A673 (cell line): ENCODE data around the gene TNP2. TPM values are rescaled to one million over a fixed set of nuclear protein-coding genes. Genes with fewer than 3 reads are reported as not detected.

Source experiments
- BruUV-seq: library from RNA; stranded (reverse); fragments of 400-500 nt; replicated peaks from 2 replicates; lab custom pipeline; 2021; lab: Mats Ljungman, UMichigan
- CTCF ChIA-PET: fragments of 300-600 bp; sonication (Branson Sonifier 250); formaldehyde crosslinking; loops from one replicate; lab custom pipeline; 2022; ENCODE audit warnings: antibody characterized with exemption; lab: Charles Lee
- POLR2A ChIA-PET: fragments of 300-600 bp; sonication (Branson Sonifier 250); formaldehyde crosslinking; loops from one replicate; lab custom pipeline; 2022; ENCODE audit warnings: antibody characterized with exemption; ENCODE audit not compliant: low non-redundant PET; lab: Charles Lee
- DNase-seq: peaks from one replicate; pipeline ENCODE4 v3.0.0-alpha.2; 2015; ENCODE audit warnings: low spot score
- H3K27ac ChIP-seq: fragments of 200-600 bp; sonication (generic); 2 replicates; pipeline ENCODE4 v1.5.1; 2016; ENCODE audit warnings: mixed run types, low read depth, mild to moderate bottlenecking, mixed read lengths, antibody characterized with exemption, low read length; ENCODE audit not compliant: poor library complexity, severe bottlenecking
- H3K27me3 ChIP-seq: fragments of 200-600 bp; sonication (generic); replicated peaks from 2 replicates; pipeline ENCODE4 v1.6.1; 2017; ENCODE audit warnings: mixed run types, low read depth, mild to moderate bottlenecking, mixed read lengths, antibody characterized with exemption, low read length; ENCODE audit not compliant: insufficient read depth, poor library complexity
- H3K36me3 ChIP-seq: fragments of 200-600 bp; sonication (generic); 2 replicates; pipeline ENCODE4 v1.6.1; 2016; ENCODE audit warnings: mixed run types, mild to moderate bottlenecking, mixed read lengths, antibody characterized with exemption, low read length; ENCODE audit not compliant: insufficient read depth, poor library complexity, severe bottlenecking
- H3K4me1 ChIP-seq: fragments of 200-600 bp; sonication (generic); 2 replicates; pipeline ENCODE4 v1.6.1; 2017; ENCODE audit warnings: mixed run types, mild to moderate bottlenecking, mixed read lengths, antibody characterized with exemption, low read length; ENCODE audit not compliant: insufficient read depth, poor library complexity, severe bottlenecking
- H3K4me3 ChIP-seq: fragments of 200-600 bp; sonication (generic); 2 replicates; pipeline ENCODE4 v1.5.1; 2016; ENCODE audit warnings: low read depth, mixed run types, mild to moderate bottlenecking, mixed read lengths, low read length; ENCODE audit not compliant: poor library complexity, severe bottlenecking
- H3K9me3 ChIP-seq: fragments of 200-600 bp; sonication (generic); 2 replicates; pipeline ENCODE4 v1.6.1; 2016; ENCODE audit warnings: mixed run types, low read depth, mild to moderate bottlenecking, mixed read lengths, antibody characterized with exemption, low read length; ENCODE audit not compliant: poor library complexity, severe bottlenecking
- EZH2 ChIP-seq: fragments of 200-600 bp; sonication (generic); IDR thresholded peaks from 2 replicates; pipeline ENCODE4 v1.6.1; 2017; ENCODE audit warnings: borderline replicate concordance, low read depth, mild to moderate bottlenecking, mixed read lengths, antibody characterized with exemption, low read length; ENCODE audit not compliant: poor library complexity, severe bottlenecking
- intact Hi-C: fragments of 100-400 bp; cut with micrococcal nuclease; formaldehyde crosslinking; loops from one replicate; pipeline ENCODE4 v1.10.0; 2022; ENCODE audit not compliant: unreplicated experiment
- total RNA-seq: library from RNA; stranded (reverse); gene quantifications from 2 replicates; pipeline ENCODE4 v1.2.3, GENCODE V29; 2021
- TF ChIP-seq, protein P1 (sequence below): fragments of 300-800, 200-600 bp; sonication (generic); conservative IDR thresholded peaks from 2 replicates; pipeline ENCODE4 v1.5.1; 2017; ENCODE audit warnings: low read depth, mild to moderate bottlenecking, antibody characterized with exemption, low read length, moderate library complexity, mixed read lengths

The TNP2 gene
- total RNA-seq, 1 experiment from 2014 or later: not detected

GRCh38 chr16:11312718-11313492 is 43.8 kb upstream of the TNP2 start:
- ChIA-PET CTCF (interaction anchor here (1.0 kb wide), 1 partner anchor 43 kb away, joined by 4 read pairs; no protein-coding TSS in a partner anchor), POLR2A (interaction anchor here (0.7 kb wide), 1 partner anchor 67 kb away, joined by 6 read pairs; no protein-coding TSS in a partner anchor)
- Histone ChIP-seq H3K36me3 (no peaks in the 10 kb centered on the region), H3K27ac (peak overlapping the region; percentile 5), H3K4me1 (peaks cover 11% of the 10 kb centered on the region), H3K9me3 (no peaks in the 10 kb centered on the region), H3K4me3 (no peak overlapping the region), H3K27me3 (no peaks in the 10 kb centered on the region)
- TF ChIP-seq EZH2: no peak
- TF ChIP-seq, protein P1, sequence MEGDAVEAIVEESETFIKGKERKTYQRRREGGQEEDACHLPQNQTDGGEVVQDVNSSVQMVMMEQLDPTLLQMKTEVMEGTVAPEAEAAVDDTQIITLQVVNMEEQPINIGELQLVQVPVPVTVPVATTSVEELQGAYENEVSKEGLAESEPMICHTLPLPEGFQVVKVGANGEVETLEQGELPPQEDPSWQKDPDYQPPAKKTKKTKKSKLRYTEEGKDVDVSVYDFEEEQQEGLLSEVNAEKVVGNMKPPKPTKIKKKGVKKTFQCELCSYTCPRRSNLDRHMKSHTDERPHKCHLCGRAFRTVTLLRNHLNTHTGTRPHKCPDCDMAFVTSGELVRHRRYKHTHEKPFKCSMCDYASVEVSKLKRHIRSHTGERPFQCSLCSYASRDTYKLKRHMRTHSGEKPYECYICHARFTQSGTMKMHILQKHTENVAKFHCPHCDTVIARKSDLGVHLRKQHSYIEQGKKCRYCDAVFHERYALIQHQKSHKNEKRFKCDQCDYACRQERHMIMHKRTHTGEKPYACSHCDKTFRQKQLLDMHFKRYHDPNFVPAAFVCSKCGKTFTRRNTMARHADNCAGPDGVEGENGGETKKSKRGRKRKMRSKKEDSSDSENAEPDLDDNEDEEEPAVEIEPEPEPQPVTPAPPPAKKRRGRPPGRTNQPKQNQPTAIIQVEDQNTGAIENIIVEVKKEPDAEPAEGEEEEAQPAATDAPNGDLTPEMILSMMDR: no peak
- intact Hi-C loops: no loop called here
- no TSS peak for BruUV-seq
- DNase-seq: peak; percentile 45

DNA sequence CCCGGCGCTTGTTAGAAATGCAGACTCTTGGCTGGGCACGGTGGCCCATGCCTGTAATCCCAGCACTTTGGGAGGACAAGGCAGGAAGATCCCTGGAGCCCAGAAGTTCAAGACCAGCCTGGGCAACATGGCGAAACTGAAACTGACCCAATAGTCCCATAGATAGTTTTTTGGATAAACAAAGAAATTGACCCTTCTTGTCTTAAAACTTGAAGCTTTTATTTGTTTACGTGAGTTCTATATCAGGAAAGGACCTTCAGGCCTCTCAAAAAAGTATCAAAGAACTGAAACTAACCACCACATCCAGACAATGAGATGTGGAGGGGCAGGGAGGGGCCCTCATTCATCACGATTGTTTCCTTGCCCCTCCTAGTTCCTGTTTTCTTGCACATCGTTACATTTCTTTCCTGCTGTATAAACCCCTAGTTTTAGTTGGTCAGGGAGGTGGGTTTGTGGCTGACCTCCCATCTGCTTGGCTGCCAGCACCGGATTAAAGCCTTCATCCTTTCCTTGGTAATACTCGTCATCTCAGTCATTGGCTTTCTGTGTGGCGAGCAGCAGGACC is 42.0 kb upstream of the TNP2 start:
- ChIA-PET POLR2A (interaction anchor here (0.6 kb wide), 1 partner anchor 59 kb away, joined by 4 read pairs; no protein-coding TSS in a partner anchor), CTCF (no interaction called here)
- Histone ChIP-seq H3K27me3 (no peaks in the 10 kb centered on the region), H3K4me1 (peaks cover 11% of the 10 kb centered on the region), H3K27ac (no peak overlapping the region), H3K9me3 (no peaks in the 10 kb centered on the region), H3K36me3 (no peaks in the 10 kb centered on the region), H3K4me3 (no peak overlapping the region)
- no peak for DNase-seq
- BruUV-seq: no TSS peak
- intact Hi-C loops: no loop called here
- TF ChIP-seq, protein P1: no peak
- no peak for TF ChIP-seq EZH2

GRCh38 chr16:11310634-11310977 is 41.5 kb upstream of the TNP2 start:
- peaks cover 10% of the 10 kb centered on the region for H3K4me1 ChIP-seq
- H3K9me3 ChIP-seq: no peaks in the 10 kb centered on the region
- no peak overlapping the region for H3K27ac ChIP-seq
- ChIA-PET CTCF (no interaction called here), POLR2A (no interaction called here)
- DNase-seq: no peak
- intact Hi-C loops: no loop called here
- no peaks in the 10 kb centered on the region for H3K36me3 ChIP-seq
- H3K27me3 ChIP-seq: no peaks in the 10 kb centered on the region
- H3K4me3 ChIP-seq: no peak overlapping the region
- no TSS peak for BruUV-seq
- TF ChIP-seq EZH2: no peak
- TF ChIP-seq, protein P1: no peak
